Spinal cord (tissue), 10 donors: ENCODE measurements around the gene JCHAIN. TPM values are rescaled to one million over a fixed set of nuclear protein-coding genes. Genes with fewer than 3 reads are reported as not detected.
A peak's percentile ranks its signal among the peaks of the same experiment; 100 is the strongest.
"Not testable (repeated sequence)": the region's sequence is repeated elsewhere in the genome, so short reads cannot be mapped to it uniquely, and the experiment has no call there.

ENCODE experiments used
- DNase-seq, 6 donors: peaks; one replicate each; pipeline versions ENCODE4 v3.0.0 to v3.0.0-alpha.2; 2013 to 2015; ENCODE audit warnings: low spot score in 6 of 6, low read depth in 4 of 6
- H3K27ac ChIP-seq: one replicate; pipeline ENCODE4 v1.5.1; 2013; ENCODE audit warnings: low read depth, low read length, control low read depth
- H3K27me3 ChIP-seq: one replicate; pipeline ENCODE4 v1.6.1; 2013; ENCODE audit warnings: low read length; ENCODE audit not compliant: control insufficient read depth, insufficient read depth
- H3K36me3 ChIP-seq: one replicate; pipeline ENCODE4 v1.6.1; 2013; ENCODE audit warnings: low read length; ENCODE audit not compliant: control insufficient read depth, insufficient read depth
- H3K4me1 ChIP-seq: one replicate; pipeline ENCODE4 v1.6.1; 2013; ENCODE audit warnings: low read length; ENCODE audit not compliant: control insufficient read depth, insufficient read depth
- H3K4me3 ChIP-seq: one replicate; pipeline ENCODE4 v1.5.1; 2013; ENCODE audit warnings: low read depth, low read length, control low read depth
- H3K9me3 ChIP-seq: one replicate; pipeline ENCODE4 v1.6.1; 2013; ENCODE audit warnings: low read length; ENCODE audit not compliant: control insufficient read depth, insufficient read depth
- WGBS: methylation state at CpG from one replicate; pipeline ENCODE4 v1.1.5; 2013; ENCODE audit warnings: missing lambda C conversion rate; ENCODE audit not compliant: insufficient coverage; 5-methylcytosine and 5-hydroxymethylcytosine counted together
- polyA plus RNA-seq, 2 donors: library from polyadenylated mRNA; unstranded; fragments of 120-200 nt; gene quantifications; one replicate each; pipeline ENCODE4 v1.2.1, GENCODE V29; 2013; ENCODE audit not compliant: insufficient read length in 2 of 2
- total RNA-seq, 2 donors: library from RNA; depleted of rRNA in 1 of 2; stranded (reverse); fragments of 120-200 nt in 1 of 2; fragments of >200 nt in 1 of 2; gene quantifications; one replicate each; pipeline versions ENCODE4 v1.2.3 to v1.2.4, GENCODE V29; 2013 to 2014
- donor health status: healthy.

The JCHAIN gene
- total and polyA plus RNA-seq, 4 donors, result 0.39 to 1.7 TPM; not detected in 2

DNA sequence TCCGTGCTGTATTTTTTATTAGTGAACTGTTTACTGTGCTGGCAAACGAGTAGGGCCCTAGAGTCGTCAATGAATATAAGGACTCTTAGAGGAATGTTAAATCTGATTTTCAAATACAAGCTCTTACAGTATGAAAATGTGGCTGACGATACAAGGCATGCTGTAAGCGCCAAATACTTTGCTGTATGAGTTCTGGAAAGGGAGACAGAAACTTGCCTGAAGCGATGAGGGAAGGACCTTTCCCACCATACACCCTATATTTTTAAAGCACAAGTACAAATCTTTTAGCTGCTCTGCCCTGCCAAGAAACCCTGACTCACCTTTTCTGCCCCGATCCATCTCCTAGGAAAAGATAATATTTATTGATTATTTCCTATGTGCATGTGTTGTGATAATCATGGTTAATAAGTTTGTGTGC, 39.7 kb upstream of the JCHAIN start:
- DNase-seq, result no peak
- no CpG with 5 or more reads among the region's 7 CpGs for WGBS
- Histone ChIP-seq H3K27me3 (no peaks in the 10 kb centered on the region), H3K27ac (peak overlapping the region; percentile 86), H3K4me1 (peaks cover 11% of the 10 kb centered on the region), H3K4me3 (peak overlapping the region; percentile 78), H3K36me3 (no peaks in the 10 kb centered on the region), H3K9me3 (no peaks in the 10 kb centered on the region)

DNA sequence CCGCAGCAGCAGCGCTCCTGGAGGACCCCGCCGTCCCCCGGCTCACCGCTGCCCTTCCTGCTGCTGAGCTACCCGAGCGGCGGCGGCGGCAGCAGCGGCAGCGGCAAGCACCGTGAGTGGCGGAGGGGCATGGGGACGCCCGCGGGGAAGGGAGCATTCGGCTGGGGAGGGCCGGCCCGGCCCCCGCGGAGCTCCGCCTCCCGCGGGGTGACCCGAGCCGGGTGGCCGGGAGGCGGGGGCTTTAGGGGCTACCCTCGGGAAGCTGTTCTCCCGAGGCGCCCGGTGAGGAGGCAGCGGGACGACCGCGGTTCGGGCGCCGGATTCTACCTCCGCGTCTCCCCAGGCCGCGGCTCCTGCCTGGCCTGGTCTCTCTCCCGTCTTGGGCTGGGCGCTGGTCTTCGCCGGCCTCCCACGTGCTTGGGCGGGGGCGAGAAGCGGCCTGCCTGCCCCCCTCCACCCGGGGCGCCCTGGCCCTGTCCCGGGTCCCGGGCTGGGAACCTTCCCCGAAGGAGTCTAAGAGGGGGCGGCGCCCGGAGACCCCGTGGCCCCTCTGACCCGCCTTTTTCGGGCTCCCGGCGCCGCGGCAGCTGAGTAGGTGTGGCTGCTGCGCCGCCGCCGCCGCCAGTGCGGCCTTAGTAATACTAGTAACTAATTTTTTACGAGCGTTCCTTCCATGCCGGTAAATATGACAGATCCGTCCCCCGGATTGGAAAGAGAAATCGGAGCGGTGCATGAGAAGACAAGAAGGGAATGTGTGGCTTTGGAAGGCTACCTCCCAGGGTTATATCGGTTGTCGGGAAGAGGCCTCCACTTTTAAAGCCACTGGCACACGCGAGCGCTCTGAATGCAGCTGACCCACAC, 39.1 kb upstream of the JCHAIN start:
- H3K36me3 ChIP-seq, result no peaks in the 10 kb centered on the region
- peak in 2 of 6 donors; percentile 82 to 85 for DNase-seq
- H3K9me3 ChIP-seq, result no peaks in the 10 kb centered on the region
- H3K27ac ChIP-seq, result peak overlapping the region; percentile 86
- peaks cover 8% of the 10 kb centered on the region for H3K4me1 ChIP-seq
- no peaks in the 10 kb centered on the region for H3K27me3 ChIP-seq
- peak overlapping the region; percentile 78 for H3K4me3 ChIP-seq
- WGBS, result under 1% methylated on average over 86 of the region's 86 CpGs

GRCh38 chr4:70704931-70705182, 38.5 kb upstream of the JCHAIN start:
- H3K27me3 ChIP-seq, result no peaks in the 10 kb centered on the region
- no peaks in the 10 kb centered on the region for H3K36me3 ChIP-seq
- peak overlapping the region; percentile 86 for H3K27ac ChIP-seq
- under 1% methylated on average over 39 of the region's 39 CpGs for WGBS
- peaks cover 8% of the 10 kb centered on the region for H3K4me1 ChIP-seq
- H3K4me3 ChIP-seq, result peak overlapping the region; percentile 78
- H3K9me3 ChIP-seq, result no peaks in the 10 kb centered on the region
- DNase-seq, result no peak

GRCh38 chr4:70704215-70704930, 38.1 kb upstream of the JCHAIN start:
- Histone ChIP-seq H3K36me3 (no peaks in the 10 kb centered on the region), H3K4me3 (peak overlapping the region; percentile 78), H3K9me3 (no peaks in the 10 kb centered on the region), H3K27me3 (no peaks in the 10 kb centered on the region), H3K4me1 (peaks cover 8% of the 10 kb centered on the region), H3K27ac (peak overlapping the region; percentile 94)
- DNase-seq, result peak in 3 of 6 donors; percentile 67 to 93 (median 92)
- WGBS, result under 1% methylated on average over 53 of the region's 58 CpGs

GRCh38 chr4:70703619-70704214, 37.4 kb upstream of the JCHAIN start:
- peak overlapping the region; percentile 78 for H3K4me3 ChIP-seq
- peaks cover 8% of the 10 kb centered on the region for H3K4me1 ChIP-seq
- H3K27me3 ChIP-seq, result no peaks in the 10 kb centered on the region
- WGBS, result 3% methylated on average over 10 of the region's 11 CpGs
- H3K9me3 ChIP-seq, result no peaks in the 10 kb centered on the region
- peak in 1 of 6 donors; percentile 81 for DNase-seq
- no peaks in the 10 kb centered on the region for H3K36me3 ChIP-seq
- H3K27ac ChIP-seq, result peak overlapping the region; percentile 94

- H3K9me3 ChIP-seq, H3K36me3 ChIP-seq: not testable (repeated sequence)
- no CpG with 5 or more reads among the region's 2 CpGs for WGBS
These were observed 36.3 kb upstream of the JCHAIN start for GRCh38 chr4:70702592-70702991.

GRCh38 chr4:70701271-70701670, 35.0 kb upstream of the JCHAIN start:
- Histone ChIP-seq H3K4me3 (no peak overlapping the region), H3K36me3 (no peaks in the 10 kb centered on the region), H3K27ac (no peak overlapping the region), H3K9me3 (no peaks in the 10 kb centered on the region), H3K27me3 (no peaks in the 10 kb centered on the region), H3K4me1 (peaks cover 4% of the 10 kb centered on the region)
- WGBS, result no CpG with 5 or more reads among the region's 1 CpG
- no peak for DNase-seq

More at GRCh38 chr4:70702592-70702991, 36.3 kb upstream of the JCHAIN start:
- H3K4me3 ChIP-seq, H3K4me1 ChIP-seq, H3K27me3 ChIP-seq, H3K27ac ChIP-seq, DNase-seq: not testable (repeated sequence)

DNA sequence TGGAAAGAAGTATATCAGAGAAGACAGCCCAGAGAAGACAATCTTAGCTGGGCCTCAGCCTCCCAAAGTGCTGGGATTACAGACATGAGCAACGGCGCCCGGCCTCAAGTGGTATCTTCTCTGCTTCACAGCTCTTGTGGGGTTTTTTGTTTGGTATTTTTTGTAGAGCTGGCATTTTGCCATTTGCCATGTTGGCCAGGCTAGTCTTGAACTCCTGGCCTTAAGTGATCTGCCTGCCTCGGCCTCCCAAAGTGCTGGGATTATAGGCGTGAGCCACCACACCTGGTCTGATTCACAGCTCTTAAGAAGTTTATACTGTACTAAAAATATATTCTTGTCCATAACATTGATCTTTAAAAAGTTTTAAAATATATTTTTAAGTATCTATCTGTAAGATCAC, 34.4 kb upstream of the JCHAIN start:
- no peaks in the 10 kb centered on the region for H3K27me3 ChIP-seq
- no peak overlapping the region for H3K27ac ChIP-seq
- WGBS, result no CpG with 5 or more reads among the region's 5 CpGs
- no peaks in the 10 kb centered on the region for H3K9me3 ChIP-seq
- H3K36me3 ChIP-seq, result peaks cover under 1% of the 10 kb centered on the region
- no peak overlapping the region for H3K4me3 ChIP-seq
- DNase-seq, result no peak
- H3K4me1 ChIP-seq, result peaks cover 4% of the 10 kb centered on the region

DNA sequence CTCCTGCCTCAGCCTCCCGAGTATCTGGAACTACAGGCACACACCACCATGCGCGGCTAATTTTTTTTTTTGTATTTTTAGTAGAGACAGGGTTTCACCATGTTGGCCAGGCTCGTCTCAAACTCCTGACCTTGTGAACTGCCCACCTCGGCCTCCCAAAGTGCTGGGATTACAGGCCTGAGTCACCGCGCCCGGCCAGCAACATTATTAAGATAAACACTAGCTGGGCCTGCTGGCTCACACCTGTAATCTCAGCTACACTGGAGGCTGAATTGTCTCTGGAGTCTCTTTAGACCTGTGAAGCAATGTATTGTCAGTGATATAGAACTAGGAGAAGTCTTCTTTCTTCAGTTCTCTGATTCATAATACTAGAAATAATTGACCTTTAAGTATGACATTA, 32.1 kb upstream of the JCHAIN start:
- not testable (repeated sequence) for DNase-seq, H3K4me3 ChIP-seq, H3K27ac ChIP-seq, H3K27me3 ChIP-seq, H3K9me3 ChIP-seq, H3K4me1 ChIP-seq
- H3K36me3 ChIP-seq, result peaks cover 10% of the 10 kb centered on the region
- WGBS, result 83% methylated on average over 1 of the region's 8 CpGs
